ENCODE data around the gene TMEM220.
"Not testable (repeated sequence)": the region's sequence is repeated elsewhere in the genome, so short reads cannot be mapped to it uniquely, and the experiment has no call there.

DNA sequence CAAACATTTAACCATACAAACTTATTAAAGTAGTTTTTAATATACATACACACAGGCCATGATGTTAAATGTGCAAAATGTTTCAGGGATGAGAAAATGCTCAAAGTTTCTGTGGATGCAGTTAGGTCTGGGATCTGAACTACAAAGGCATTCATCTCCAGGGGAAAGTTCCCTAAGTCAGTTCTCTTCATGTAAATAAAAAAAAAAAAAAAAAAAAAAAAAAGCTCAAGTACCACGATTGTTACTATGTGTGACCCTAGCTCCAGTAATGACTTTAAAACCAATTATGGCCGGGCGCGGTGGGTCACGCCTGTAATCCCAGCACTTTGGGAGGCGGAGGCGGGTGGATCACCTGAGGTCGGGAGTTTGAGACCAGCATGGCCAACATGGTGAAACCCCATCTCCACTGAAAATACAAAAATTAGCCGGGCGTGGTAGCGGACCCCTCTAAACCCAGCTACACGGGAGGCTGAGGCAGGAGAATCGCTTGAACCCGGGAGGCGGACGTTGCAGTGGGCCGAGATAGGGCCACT lies 33.9 kb downstream of the TMEM220 start:
- not testable (repeated sequence) for TF ChIP-seq EZH2 (IDR thresholded peaks at IDR 0.05); POLR2A (IDR thresholded peaks at IDR 0.05; ENCODE audit: borderline replicate concordance, extremely low read depth, insufficient read depth, insufficient read length); CEBPB (IDR thresholded peaks at IDR 0.05; ENCODE audit: low read depth)
